Panc1 (cell line): ENCODE results near the gene TMEM108. TPM values are rescaled to one million over a fixed set of nuclear protein-coding genes. Genes with fewer than 3 reads are reported as not detected.

Experiments used
- ATAC-seq: fragments of 200-7000 bp; cut with Tn5 transposase; 2 replicates; pipeline ENCODE4 v1.9.1; 2020; ENCODE audit warnings: mild to moderate bottlenecking, moderate library complexity
- BruUV-seq: library from RNA; stranded (reverse); fragments of 400-500 nt; replicated peaks from 2 replicates; lab custom pipeline; 2021; lab: Mats Ljungman, UMichigan
- CTCF ChIA-PET: fragments of 300-600 bp; sonication (Branson Sonifier 250); formaldehyde crosslinking; loops from one replicate; lab custom pipeline; 2022; ENCODE audit warnings: antibody characterized with exemption; lab: Charles Lee
- POLR2A ChIA-PET: fragments of 300-600 bp; sonication (Branson Sonifier 250); formaldehyde crosslinking; loops from one replicate; lab custom pipeline; 2022; ENCODE audit warnings: antibody characterized with exemption; lab: Charles Lee
- DNase-seq: peaks from one replicate; pipeline ENCODE4 v3.0.0-alpha.2; 2010; ENCODE audit warnings: low read depth, low spot score
- H3K27ac ChIP-seq: 2 replicates; pipeline ENCODE4 v1.5.1; 2011; ENCODE audit warnings: mild to moderate bottlenecking, low read length, inconsistent platforms
- H3K27me3 ChIP-seq: fragments of 200-500 bp; sonication (Bioruptor generic); 2 replicates; pipeline ENCODE4 v1.6.0; 2014; ENCODE audit warnings: low read length, inconsistent platforms; ENCODE audit not compliant: control insufficient read depth, insufficient read depth
- H3K36me3 ChIP-seq: fragments of 200-500 bp; sonication (Bioruptor generic); 2 replicates; pipeline ENCODE4 v1.5.1; 2014; ENCODE audit warnings: inconsistent platforms, mild to moderate bottlenecking, low read length, moderate library complexity; ENCODE audit not compliant: control insufficient read depth, insufficient read depth
- H3K4me1 ChIP-seq: 2 replicates; pipeline ENCODE4 v1.5.1; 2011; ENCODE audit warnings: inconsistent platforms, mild to moderate bottlenecking, low read length, moderate library complexity; ENCODE audit not compliant: control insufficient read depth, insufficient read depth
- H3K4me3 ChIP-seq, 2 experiments: 2 replicates each; pipeline ENCODE4 v1.5.1; 2011 to 2012; ENCODE audit warnings: low read depth in 2 of 2, low read length in 2 of 2, mild to moderate bottlenecking in 2 of 2, inconsistent platforms in 1 of 2, moderate library complexity in 1 of 2
- H3K9me3 ChIP-seq: fragments of 200-500 bp; sonication (Bioruptor generic); 2 replicates; pipeline ENCODE4 v1.5.1; 2014; ENCODE audit warnings: low read depth, mild to moderate bottlenecking, inconsistent platforms, low read length, moderate library complexity; ENCODE audit not compliant: control insufficient read depth, insufficient read depth
- POLR2AphosphoS5 ChIP-seq: IDR thresholded peaks from 2 replicates; pipeline ENCODE4 v1.6.1; 2012; ENCODE audit warnings: mild to moderate bottlenecking, low read depth, low read length, moderate library complexity
- SIN3A ChIP-seq: IDR thresholded peaks from 2 replicates; pipeline ENCODE4 v1.6.1; 2012; ENCODE audit warnings: low read depth, mild to moderate bottlenecking, low read length, moderate library complexity, borderline replicate concordance; ENCODE audit not compliant: insufficient read depth
- TCF7L2 ChIP-seq: IDR thresholded peaks from 2 replicates; pipeline ENCODE4 v1.6.1; 2011; ENCODE audit warnings: mild to moderate bottlenecking, low read depth, low read length, inconsistent platforms
- in situ Hi-C: cut with HindIII; loops from 2 replicates; pipeline ENCODE4 v1.10.0; 2016; ENCODE audit warnings: low sequenced_read_pairs, low pct_unique_long_range_greater_than_20kb
- intact Hi-C: fragments of 100-400 bp; cut with micrococcal nuclease; formaldehyde crosslinking; loops from one replicate; pipeline ENCODE4 v1.10.0; 2022; ENCODE audit not compliant: unreplicated experiment
- total RNA-seq: library from RNA; stranded (reverse); gene quantifications from one replicate; pipeline ENCODE4 v1.2.1, GENCODE V29; 2021; ENCODE audit not compliant: unreplicated experiment
- TF ChIP-seq, protein P1 (sequence below): fragments of 450-650 bp; IDR thresholded peaks from 2 replicates; pipeline ENCODE4 v1.5.1; 2017; ENCODE audit warnings: mild to moderate bottlenecking
- TF ChIP-seq, protein P2 (sequence below), 2 experiments: IDR thresholded peaks; 2 replicates each; pipeline ENCODE4 v1.6.1; 2011 to 2012; ENCODE audit warnings: low read depth in 2 of 2, control low read depth in 1 of 2, low read length in 1 of 2, mild to moderate bottlenecking in 1 of 2, moderate library complexity in 1 of 2; ENCODE audit not compliant: insufficient read depth in 1 of 2

TMEM108 gene
- total RNA-seq, 1 experiment from 2014 or later = 0.41 TPM

DNA sequence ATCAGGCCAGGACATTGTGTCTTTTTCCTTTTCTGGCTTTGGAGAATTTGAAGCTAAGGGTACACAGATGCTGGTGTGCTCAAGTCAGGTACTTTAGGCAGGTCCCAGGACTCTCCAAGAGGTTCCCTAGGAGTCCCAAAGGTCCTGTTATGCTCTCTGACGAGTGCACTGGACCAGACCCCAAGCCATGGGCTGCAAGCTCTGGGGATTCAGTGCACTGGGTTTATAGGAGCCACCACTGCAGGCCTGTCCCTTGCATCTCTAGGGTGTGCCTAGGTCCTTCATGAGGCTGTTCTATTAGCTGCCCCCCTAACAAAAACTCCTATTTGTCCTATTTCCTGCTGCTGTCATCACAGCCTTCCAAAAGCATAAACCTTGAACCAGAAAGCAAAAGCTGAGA lies 329.8 kb downstream of the TMEM108 start:
- Histone ChIP-seq H3K36me3 (no peaks in the 10 kb centered on the region), H3K27me3 (no peaks in the 10 kb centered on the region; the same call in none of the 2 replicates), H3K27ac (no peak overlapping the region), H3K9me3 (no peaks in the 10 kb centered on the region), H3K4me3 (no peak overlapping the region), H3K4me1 (no peaks in the 10 kb centered on the region)
- DNase-seq (no peak), ATAC-seq (no peak)
- BruUV-seq = no TSS peak
- intact Hi-C loops = loop anchor here (2.0 kb wide), 1 partner anchor 41 kb away; no protein-coding TSS in a partner anchor
- no peak for TF ChIP-seq SIN3A
- TF ChIP-seq TCF7L2 = no peak
- no peak for TF ChIP-seq POLR2AphosphoS5
- TF ChIP-seq, protein P1, sequence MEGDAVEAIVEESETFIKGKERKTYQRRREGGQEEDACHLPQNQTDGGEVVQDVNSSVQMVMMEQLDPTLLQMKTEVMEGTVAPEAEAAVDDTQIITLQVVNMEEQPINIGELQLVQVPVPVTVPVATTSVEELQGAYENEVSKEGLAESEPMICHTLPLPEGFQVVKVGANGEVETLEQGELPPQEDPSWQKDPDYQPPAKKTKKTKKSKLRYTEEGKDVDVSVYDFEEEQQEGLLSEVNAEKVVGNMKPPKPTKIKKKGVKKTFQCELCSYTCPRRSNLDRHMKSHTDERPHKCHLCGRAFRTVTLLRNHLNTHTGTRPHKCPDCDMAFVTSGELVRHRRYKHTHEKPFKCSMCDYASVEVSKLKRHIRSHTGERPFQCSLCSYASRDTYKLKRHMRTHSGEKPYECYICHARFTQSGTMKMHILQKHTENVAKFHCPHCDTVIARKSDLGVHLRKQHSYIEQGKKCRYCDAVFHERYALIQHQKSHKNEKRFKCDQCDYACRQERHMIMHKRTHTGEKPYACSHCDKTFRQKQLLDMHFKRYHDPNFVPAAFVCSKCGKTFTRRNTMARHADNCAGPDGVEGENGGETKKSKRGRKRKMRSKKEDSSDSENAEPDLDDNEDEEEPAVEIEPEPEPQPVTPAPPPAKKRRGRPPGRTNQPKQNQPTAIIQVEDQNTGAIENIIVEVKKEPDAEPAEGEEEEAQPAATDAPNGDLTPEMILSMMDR = no peak
- TF ChIP-seq, protein P2, sequence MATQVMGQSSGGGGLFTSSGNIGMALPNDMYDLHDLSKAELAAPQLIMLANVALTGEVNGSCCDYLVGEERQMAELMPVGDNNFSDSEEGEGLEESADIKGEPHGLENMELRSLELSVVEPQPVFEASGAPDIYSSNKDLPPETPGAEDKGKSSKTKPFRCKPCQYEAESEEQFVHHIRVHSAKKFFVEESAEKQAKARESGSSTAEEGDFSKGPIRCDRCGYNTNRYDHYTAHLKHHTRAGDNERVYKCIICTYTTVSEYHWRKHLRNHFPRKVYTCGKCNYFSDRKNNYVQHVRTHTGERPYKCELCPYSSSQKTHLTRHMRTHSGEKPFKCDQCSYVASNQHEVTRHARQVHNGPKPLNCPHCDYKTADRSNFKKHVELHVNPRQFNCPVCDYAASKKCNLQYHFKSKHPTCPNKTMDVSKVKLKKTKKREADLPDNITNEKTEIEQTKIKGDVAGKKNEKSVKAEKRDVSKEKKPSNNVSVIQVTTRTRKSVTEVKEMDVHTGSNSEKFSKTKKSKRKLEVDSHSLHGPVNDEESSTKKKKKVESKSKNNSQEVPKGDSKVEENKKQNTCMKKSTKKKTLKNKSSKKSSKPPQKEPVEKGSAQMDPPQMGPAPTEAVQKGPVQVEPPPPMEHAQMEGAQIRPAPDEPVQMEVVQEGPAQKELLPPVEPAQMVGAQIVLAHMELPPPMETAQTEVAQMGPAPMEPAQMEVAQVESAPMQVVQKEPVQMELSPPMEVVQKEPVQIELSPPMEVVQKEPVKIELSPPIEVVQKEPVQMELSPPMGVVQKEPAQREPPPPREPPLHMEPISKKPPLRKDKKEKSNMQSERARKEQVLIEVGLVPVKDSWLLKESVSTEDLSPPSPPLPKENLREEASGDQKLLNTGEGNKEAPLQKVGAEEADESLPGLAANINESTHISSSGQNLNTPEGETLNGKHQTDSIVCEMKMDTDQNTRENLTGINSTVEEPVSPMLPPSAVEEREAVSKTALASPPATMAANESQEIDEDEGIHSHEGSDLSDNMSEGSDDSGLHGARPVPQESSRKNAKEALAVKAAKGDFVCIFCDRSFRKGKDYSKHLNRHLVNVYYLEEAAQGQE (IDR thresholded peaks at IDR 0.05; ENCODE audit: insufficient read depth in 1 of 2, low read depth in 2 of 2, low read length in 1 of 2) = no peak
- CTCF ChIA-PET = no interaction called here
- POLR2A ChIA-PET = no interaction called here
- in situ Hi-C loops = no loop called here

DNA sequence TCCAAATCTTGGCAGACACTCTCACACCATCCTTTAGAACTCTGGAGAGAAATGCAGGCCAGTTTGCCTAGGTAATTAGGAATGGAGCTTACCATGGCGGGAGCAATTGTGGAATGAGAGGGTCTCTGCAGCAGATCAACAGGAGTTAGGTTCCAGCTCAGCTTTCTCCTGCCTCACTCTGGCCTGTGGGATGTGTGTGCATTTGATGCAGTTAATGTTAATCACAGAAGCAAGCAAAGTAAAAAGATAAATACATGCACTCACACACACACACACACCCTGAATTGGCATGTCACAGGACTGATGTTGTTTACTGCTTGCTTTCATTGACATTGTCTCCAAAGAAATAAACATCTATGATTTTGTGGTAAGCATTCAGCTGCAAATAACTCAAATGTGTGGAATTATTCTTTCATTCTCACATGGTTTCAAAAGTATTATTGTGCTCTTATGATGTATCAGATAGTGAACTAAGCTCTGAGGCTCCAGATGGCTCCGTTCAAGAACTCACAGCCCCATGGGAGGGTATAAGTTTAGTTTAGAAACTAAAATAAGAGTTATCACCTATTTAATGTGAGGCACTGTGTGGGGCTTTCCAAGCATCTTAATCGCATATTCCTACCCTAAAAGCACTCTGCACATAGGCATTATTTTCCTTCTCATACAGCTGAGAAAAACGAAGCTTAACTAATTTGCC lies 330.3 kb downstream of the TMEM108 start:
- ATAC-seq (no peak), DNase-seq (no peak)
- TF ChIP-seq, protein P1 = no peak
- TF ChIP-seq POLR2AphosphoS5 = no peak
- TF ChIP-seq SIN3A = no peak
- TF ChIP-seq TCF7L2 = no peak
- TF ChIP-seq, protein P2 (IDR thresholded peaks at IDR 0.05; ENCODE audit: insufficient read depth in 1 of 2, low read depth in 2 of 2, low read length in 1 of 2) = no peak
- in situ Hi-C loops = no loop called here
- no peaks in the 10 kb centered on the region for H3K36me3 ChIP-seq
- H3K27me3 ChIP-seq = no peaks in the 10 kb centered on the region; the same call in none of the 2 replicates
- intact Hi-C loops = loop anchor here (2.0 kb wide), 1 partner anchor 40 kb away; no protein-coding TSS in a partner anchor
- no peak overlapping the region for H3K4me3 ChIP-seq
- no peaks in the 10 kb centered on the region for H3K9me3 ChIP-seq
- BruUV-seq = no TSS peak
- H3K4me1 ChIP-seq = no peaks in the 10 kb centered on the region
- ChIA-PET CTCF (interaction anchor here (0.7 kb wide), 1 partner anchor 71 kb away, joined by 3 read pairs; no protein-coding TSS in a partner anchor), POLR2A (no interaction called here)
- no peak overlapping the region for H3K27ac ChIP-seq
